HG03064 (cell line): ENCODE results near the gene MYH9.

ENCODE experiments used
- ATAC-seq: cut with Tn5 transposase; IDR thresholded peaks from one replicate; pipeline ENCODE4 v1.9.1; 2021; ENCODE audit warnings: low read depth; ENCODE audit not compliant: unreplicated experiment

MYH9 gene

GRCh38 chr22:36351921-36352802, 35.6 kb downstream of the MYH9 start:
- no peak for ATAC-seq

- no peak for ATAC-seq
Observed at GRCh38 chr22:36350751-36351594, 36.8 kb downstream of the MYH9 start.

GRCh38 chr22:36349726-36350125, 38.0 kb downstream of the MYH9 start:
- ATAC-seq, result no peak

- ATAC-seq, result no peak
Observed at GRCh38 chr22:36348760-36349159, 39.0 kb downstream of the MYH9 start.

GRCh38 chr22:36347094-36347493, 40.7 kb downstream of the MYH9 start:
- ATAC-seq, result no peak

GRCh38 chr22:36344106-36344827, 43.5 kb downstream of the MYH9 start:
- ATAC-seq, result no peak

- no peak for ATAC-seq
Observed at GRCh38 chr22:36343720-36344105, 44.1 kb downstream of the MYH9 start.

- ATAC-seq, result no peak
Observed at GRCh38 chr22:36343070-36343719, 44.6 kb downstream of the MYH9 start.

- ATAC-seq, result no peak
Observed at GRCh38 chr22:36341640-36342041, 46.1 kb downstream of the MYH9 start.

- no peak for ATAC-seq
Observed at GRCh38 chr22:36340621-36341020, 47.1 kb downstream of the MYH9 start.

- no peak for ATAC-seq
Observed at GRCh38 chr22:36339171-36340065, 48.3 kb downstream of the MYH9 start.

GRCh38 chr22:36337365-36338130, 50.2 kb downstream of the MYH9 start:
- ATAC-seq, result no peak

GRCh38 chr22:36336246-36337182, 51.3 kb downstream of the MYH9 start:
- no peak for ATAC-seq

GRCh38 chr22:36335621-36336020, 52.1 kb downstream of the MYH9 start:
- no peak for ATAC-seq

GRCh38 chr22:36334821-36335603, 52.8 kb downstream of the MYH9 start:
- ATAC-seq, result no peak

- ATAC-seq, result no peak
Observed at GRCh38 chr22:36334081-36334820, 53.5 kb downstream of the MYH9 start.
